Muscle of leg (tissue), 16 donors: ENCODE results near the gene CCDC12. TPM values are rescaled to one million over a fixed set of nuclear protein-coding genes. Genes with fewer than 3 reads are reported as not detected.
A peak's percentile ranks its signal among the peaks of the same experiment; 100 is the strongest.

Experiments
- DNase-seq: peaks from one replicate; pipeline ENCODE4 v3.0.0; 2013
- H3K27ac ChIP-seq: one replicate; pipeline ENCODE4 v1.5.1; 2013; ENCODE audit warnings: mild to moderate bottlenecking, low read length, control low read depth
- H3K27me3 ChIP-seq: one replicate; pipeline ENCODE4 v1.6.1; 2013; ENCODE audit warnings: low read length; ENCODE audit not compliant: control insufficient read depth, insufficient read depth
- H3K36me3 ChIP-seq: one replicate; pipeline ENCODE4 v1.6.1; 2013; ENCODE audit warnings: low read length; ENCODE audit not compliant: control insufficient read depth, insufficient read depth
- H3K4me1 ChIP-seq: one replicate; pipeline ENCODE4 v1.6.1; 2013; ENCODE audit warnings: low read length; ENCODE audit not compliant: control insufficient read depth, insufficient read depth
- H3K4me3 ChIP-seq: one replicate; pipeline ENCODE4 v1.5.1; 2013; ENCODE audit warnings: low read length, control low read depth
- H3K9me3 ChIP-seq: replicated peaks from 2 replicates; pipeline ENCODE4 v1.6.1; 2013; ENCODE audit warnings: low read depth, low read length; ENCODE audit not compliant: control insufficient read depth
- WGBS: methylation state at CpG from one replicate; pipeline ENCODE4 v1.1.5; 2013; ENCODE audit warnings: missing lambda C conversion rate; ENCODE audit not compliant: insufficient coverage; 5-methylcytosine and 5-hydroxymethylcytosine counted together
- long read RNA-seq, 11 donors: transcript quantifications; one replicate each; lab custom pipeline, GENCODE V29; 2026
- polyA plus RNA-seq, 8 donors: library from polyadenylated mRNA; unstranded; fragments of 120-200 nt; gene quantifications; one replicate each; pipeline versions ENCODE4 v1.2.1 to v1.2.3, GENCODE V29; 2013; ENCODE audit warnings: inconsistent platforms in 1 of 8, low replicate concordance in 1 of 8; ENCODE audit not compliant: insufficient read length in 8 of 8, insufficient read depth in 1 of 8
- total RNA-seq: library from RNA; stranded (reverse); fragments of 120-200 nt; gene quantifications from one replicate; pipeline ENCODE4 v1.2.4, GENCODE V29; 2013

Gene CCDC12
- total RNA-seq (37.7 TPM), polyA plus RNA-seq (10 to 100 TPM; 40.9 to 56.4 (median 48.6) TPM)
- long read RNA-seq, donor 1, partial matches to known transcripts = 12 of 15 reads
- long read RNA-seq, donor 1, other reads (novel, unspliced or antisense) = 0 of 15 reads
- long read RNA-seq, donor 2, partial matches to known transcripts = 0 of 1 reads
- long read RNA-seq, donor 2, other reads (novel, unspliced or antisense) = 0 of 1 reads
- long read RNA-seq, donor 3, transcript CCDC12-211 (1 exons, 2,412 nt) = major isoform, 5 of 32 reads
- long read RNA-seq, donor 3, partial matches to known transcripts = 25 of 32 reads
- long read RNA-seq, donor 3, other reads (novel, unspliced or antisense) = 0 of 32 reads
- long read RNA-seq, donor 4, partial matches to known transcripts = 12 of 17 reads
- long read RNA-seq, donor 4, other reads (novel, unspliced or antisense) = 0 of 17 reads
- long read RNA-seq, donor 5, transcript CCDC12-211 (1 exons, 2,412 nt) = major isoform, 16 of 49 reads
- long read RNA-seq, donor 5, partial matches to known transcripts = 32 of 49 reads
- long read RNA-seq, donor 5, other reads (novel, unspliced or antisense) = 0 of 49 reads
- long read RNA-seq, donor 6, transcript CCDC12-211 (1 exons, 2,412 nt) = major isoform, 10 of 49 reads
- long read RNA-seq, donor 6, transcript CCDC12-205 (4 exons, 897 nt) = minor isoform, 5 of 49 reads
- long read RNA-seq, donor 6, partial matches to known transcripts = 33 of 49 reads
- long read RNA-seq, donor 6, other reads (novel, unspliced or antisense) = 0 of 49 reads
- long read RNA-seq, donor 7, transcript CCDC12-211 (1 exons, 2,412 nt) = major isoform, 10 of 38 reads
- long read RNA-seq, donor 7, partial matches to known transcripts = 22 of 38 reads
- long read RNA-seq, donor 7, other reads (novel, unspliced or antisense) = 5 of 38 reads
- long read RNA-seq, donor 8, transcript CCDC12-211 (1 exons, 2,412 nt) = major isoform, 9 of 34 reads
- long read RNA-seq, donor 8, partial matches to known transcripts = 24 of 34 reads
- long read RNA-seq, donor 8, other reads (novel, unspliced or antisense) = 0 of 34 reads
- long read RNA-seq, donor 9, transcript CCDC12-211 (1 exons, 2,412 nt) = major isoform, 8 of 26 reads
- long read RNA-seq, donor 9, partial matches to known transcripts = 15 of 26 reads
- long read RNA-seq, donor 9, other reads (novel, unspliced or antisense) = 0 of 26 reads
- long read RNA-seq, donor 10, transcript CCDC12-211 (1 exons, 2,412 nt) = major isoform, 23 of 57 reads
- long read RNA-seq, donor 10, partial matches to known transcripts = 33 of 57 reads
- long read RNA-seq, donor 10, other reads (novel, unspliced or antisense) = 0 of 57 reads
- long read RNA-seq, donor 11, transcript CCDC12-211 (1 exons, 2,412 nt) = major isoform, 6 of 21 reads
- long read RNA-seq, donor 11, partial matches to known transcripts = 13 of 21 reads
- long read RNA-seq, donor 11, other reads (novel, unspliced or antisense) = 0 of 21 reads

DNA sequence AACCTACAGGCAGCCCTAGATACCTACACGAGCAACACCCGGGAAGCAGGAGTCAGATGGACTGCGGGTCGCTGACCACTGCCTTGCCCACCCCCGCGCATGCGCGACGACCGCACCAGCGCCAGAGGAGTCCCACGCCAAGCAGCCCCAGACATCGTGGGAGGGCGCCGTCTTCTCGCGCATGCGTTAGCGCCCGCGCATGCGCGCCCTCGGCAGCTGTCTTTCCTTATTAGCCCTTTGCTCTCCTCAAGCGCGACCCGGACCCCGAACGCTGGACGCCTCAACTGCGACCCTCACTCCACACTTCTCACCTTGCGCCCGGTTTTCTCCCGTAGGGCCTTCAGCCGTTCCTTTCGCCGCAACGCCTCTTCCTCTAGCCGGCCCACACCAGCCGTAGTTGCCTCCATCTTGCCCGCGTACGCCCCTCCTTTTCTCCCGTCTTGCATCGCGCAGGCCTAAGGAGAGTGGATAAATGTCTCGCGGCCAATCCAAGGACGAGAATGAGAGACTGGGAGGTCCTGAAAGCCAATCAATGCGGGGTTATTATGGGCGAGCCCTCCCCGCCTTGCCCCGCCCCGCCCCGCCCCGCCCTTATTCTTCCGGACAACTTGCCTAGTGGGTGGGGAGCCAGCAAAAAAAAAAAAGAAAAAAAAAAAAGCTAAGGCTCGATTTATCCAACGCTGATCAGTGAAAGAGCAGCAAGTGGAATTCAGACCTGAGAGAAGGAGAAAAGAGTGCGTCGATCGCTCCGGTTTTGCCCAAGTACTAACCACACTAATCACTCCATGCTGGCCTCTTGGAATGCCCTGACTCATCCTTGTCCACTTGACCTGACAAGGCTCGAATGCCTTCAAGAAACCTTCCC, at the start of gene CCDC12:
TSS of gene CCDC12 (minus strand) at position 420 of the 865 bp plus-strand sequence. CDS start at position 407, 13 bp downstream.
- Histone ChIP-seq H3K36me3 (peaks cover 6% of the 10 kb centered on the region), H3K27ac (peak within 1 kb of the TSS; percentile 98), H3K9me3 (no peaks in the 10 kb centered on the region), H3K4me3 (peak within 1 kb of the TSS; percentile 69), H3K4me1 (peaks cover 35% of the 10 kb centered on the region), H3K27me3 (no peaks in the 10 kb centered on the region)
- peak; percentile 100 for DNase-seq
- under 1% methylated on average over 50 of the region's 64 CpGs for WGBS

DNA sequence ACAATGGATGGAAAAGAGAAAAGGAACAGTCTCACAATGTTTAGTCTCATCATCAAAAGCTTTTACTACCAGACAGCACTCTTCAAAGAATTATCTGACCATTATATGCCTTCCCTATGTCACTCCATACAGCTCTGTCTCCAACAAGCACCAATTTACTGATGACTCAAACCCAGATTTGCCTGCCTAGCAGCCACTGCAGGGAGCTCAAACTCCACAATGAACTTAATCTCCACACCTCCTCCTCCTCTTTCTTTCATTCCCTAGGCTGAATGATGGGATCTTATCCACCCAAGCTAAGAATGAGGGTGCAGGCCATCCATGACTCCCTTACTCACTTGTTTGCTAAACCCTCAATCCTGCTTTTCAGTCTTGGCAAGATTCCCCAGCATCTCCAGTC, 48.4 kb upstream of the CCDC12 start:
- peaks cover 10% of the 10 kb centered on the region for H3K36me3 ChIP-seq
- H3K27ac ChIP-seq = no peak overlapping the region
- DNase-seq = no peak
- no peaks in the 10 kb centered on the region for H3K9me3 ChIP-seq
- H3K27me3 ChIP-seq = no peaks in the 10 kb centered on the region
- no peaks in the 10 kb centered on the region for H3K4me1 ChIP-seq
- H3K4me3 ChIP-seq = no peak overlapping the region

DNA sequence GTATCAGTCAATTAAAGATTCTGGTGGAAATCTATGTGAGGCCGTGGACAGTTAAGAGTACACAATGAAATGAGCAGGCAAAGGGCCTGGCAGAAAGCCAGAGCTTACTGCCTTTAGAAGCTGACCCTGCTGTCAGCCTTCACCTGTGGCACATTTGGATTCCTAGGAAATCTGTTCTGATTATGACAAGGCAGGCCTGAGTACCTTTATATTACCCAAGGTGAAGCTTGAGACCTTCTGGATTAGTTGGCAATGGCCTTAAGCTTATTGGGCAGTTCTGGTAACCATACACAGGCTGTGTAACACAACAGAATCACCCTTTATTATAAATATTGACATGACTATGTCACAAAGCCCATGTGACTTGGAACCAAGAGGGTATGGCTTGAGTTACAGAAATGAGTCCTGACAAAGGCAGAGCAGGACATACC, 46.1 kb upstream of the CCDC12 start:
- H3K9me3 ChIP-seq = no peaks in the 10 kb centered on the region
- peaks cover 20% of the 10 kb centered on the region for H3K36me3 ChIP-seq
- WGBS = 50% methylated on average over 1 of the region's 1 CpG
- H3K4me3 ChIP-seq = no peak overlapping the region
- DNase-seq = peak; percentile 27
- no peaks in the 10 kb centered on the region for H3K4me1 ChIP-seq
- no peak overlapping the region for H3K27ac ChIP-seq
- H3K27me3 ChIP-seq = no peaks in the 10 kb centered on the region

DNA sequence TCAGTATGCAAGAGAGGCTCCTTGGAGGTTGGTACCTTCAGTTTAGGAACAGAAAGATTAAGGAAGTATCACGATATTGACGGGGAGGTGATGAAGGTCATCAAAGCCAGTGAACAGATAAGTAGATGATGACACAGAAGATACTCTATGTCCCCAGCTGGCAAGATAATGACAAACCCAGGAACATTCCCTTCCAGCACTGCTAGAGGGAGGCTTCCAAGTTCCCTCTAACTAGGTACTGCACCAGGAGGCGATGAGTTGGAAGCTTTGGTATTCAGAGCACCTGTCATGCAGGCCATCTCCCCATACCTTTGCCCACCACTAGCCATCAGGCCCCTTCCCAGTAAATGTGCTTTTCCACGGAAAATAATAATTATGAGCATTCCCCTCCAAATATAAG, 43.8 kb upstream of the CCDC12 start:
- no peak overlapping the region for H3K4me3 ChIP-seq
- DNase-seq = no peak
- no peak overlapping the region for H3K27ac ChIP-seq
- no peaks in the 10 kb centered on the region for H3K4me1 ChIP-seq
- no peaks in the 10 kb centered on the region for H3K27me3 ChIP-seq
- WGBS = no CpG with 5 or more reads among the region's 4 CpGs
- H3K9me3 ChIP-seq = no peaks in the 10 kb centered on the region
- peaks cover 37% of the 10 kb centered on the region for H3K36me3 ChIP-seq

DNA sequence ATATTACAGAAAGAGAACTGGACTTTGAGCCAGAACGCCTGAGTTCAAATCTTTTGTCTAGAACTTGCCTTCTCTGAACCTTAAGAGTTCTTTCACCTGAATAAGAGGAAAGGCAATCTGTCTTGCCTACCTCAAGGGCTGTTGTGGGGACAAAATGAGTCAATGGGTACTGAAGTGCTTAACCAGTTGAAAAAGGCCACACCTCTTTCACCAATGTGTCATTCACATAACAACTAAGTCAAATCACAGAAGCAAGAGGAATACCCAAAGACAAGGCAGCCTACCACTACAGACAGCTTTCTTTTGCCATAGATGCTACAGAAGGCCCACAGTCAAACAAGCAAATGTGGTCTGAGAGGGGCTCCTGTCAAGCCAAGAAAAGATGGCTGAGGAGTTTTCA, 42.7 kb upstream of the CCDC12 start:
- H3K36me3 ChIP-seq = peaks cover 43% of the 10 kb centered on the region
- H3K4me1 ChIP-seq = no peaks in the 10 kb centered on the region
- H3K27ac ChIP-seq = no peak overlapping the region
- DNase-seq = no peak
- WGBS = 100% methylated on average over 1 of the region's 1 CpG
- H3K27me3 ChIP-seq = no peaks in the 10 kb centered on the region
- no peak overlapping the region for H3K4me3 ChIP-seq
- no peaks in the 10 kb centered on the region for H3K9me3 ChIP-seq

DNA sequence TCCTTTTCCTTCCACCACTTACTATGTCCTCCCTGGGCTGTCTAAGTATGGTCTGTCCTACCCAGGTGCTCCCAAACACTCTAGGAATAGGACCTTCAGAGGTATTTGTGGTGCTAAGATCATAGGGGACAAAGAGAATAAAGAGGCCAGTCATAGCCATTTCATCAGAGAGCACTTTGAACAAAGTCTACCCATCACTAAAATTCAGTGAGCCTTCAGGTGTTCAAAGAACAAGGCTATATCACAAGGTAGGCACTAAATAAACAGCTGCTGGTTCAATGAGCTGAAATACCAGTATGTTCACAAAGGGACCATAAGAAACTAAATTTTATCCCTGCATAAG, 41.7 kb upstream of the CCDC12 start:
- no peak overlapping the region for H3K27ac ChIP-seq
- H3K4me1 ChIP-seq = no peaks in the 10 kb centered on the region
- H3K36me3 ChIP-seq = peaks cover 52% of the 10 kb centered on the region

DNA sequence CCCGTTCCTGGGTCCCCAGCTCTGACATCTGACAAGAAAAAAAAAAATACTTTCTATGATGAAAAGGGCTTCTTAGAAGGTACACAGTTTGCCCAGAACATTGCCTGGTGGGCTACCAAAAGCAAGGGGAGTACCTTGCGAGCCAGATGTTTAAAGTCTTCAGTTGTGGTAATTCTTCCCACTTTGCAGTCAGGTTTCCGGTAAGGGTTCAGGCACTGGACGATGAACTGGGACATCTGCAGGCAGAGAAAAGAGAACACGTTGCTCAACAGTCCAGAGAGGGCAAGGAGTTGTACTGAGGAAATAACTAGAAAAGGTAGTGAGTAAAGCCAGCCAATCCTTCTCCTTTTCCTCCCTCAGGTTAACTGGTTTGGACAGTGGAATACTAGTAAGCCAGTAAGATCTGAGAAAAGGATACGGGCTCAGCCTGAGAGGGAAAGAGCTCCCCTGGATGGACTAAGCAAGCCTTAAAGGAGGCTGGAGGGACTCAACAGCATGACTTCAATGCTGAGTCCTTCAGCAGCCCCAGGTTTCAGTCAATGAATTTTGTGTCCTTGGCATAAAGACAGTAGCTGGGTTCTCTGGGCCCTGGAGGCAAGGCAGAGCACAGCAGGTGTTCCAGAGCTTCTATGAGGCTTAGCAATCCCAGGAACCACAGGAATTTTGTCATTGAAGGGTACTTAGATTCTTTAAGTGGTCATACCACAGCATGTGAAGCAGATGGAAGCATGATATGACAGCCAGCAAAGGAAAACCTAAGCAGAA, 41.1 kb upstream of the CCDC12 start:
- Histone ChIP-seq H3K36me3 (peaks cover 58% of the 10 kb centered on the region), H3K27me3 (no peaks in the 10 kb centered on the region), H3K27ac (no peak overlapping the region), H3K4me1 (no peaks in the 10 kb centered on the region), H3K4me3 (no peak overlapping the region), H3K9me3 (no peaks in the 10 kb centered on the region)
- WGBS = 84% methylated on average over 4 of the region's 6 CpGs
- no peak for DNase-seq

More for the DNA sequence above, 41.7 kb upstream of the CCDC12 start:
- Histone ChIP-seq H3K27me3 (no peaks in the 10 kb centered on the region), H3K9me3 (no peaks in the 10 kb centered on the region), H3K4me3 (no peak overlapping the region)
- no peak for DNase-seq

DNA sequence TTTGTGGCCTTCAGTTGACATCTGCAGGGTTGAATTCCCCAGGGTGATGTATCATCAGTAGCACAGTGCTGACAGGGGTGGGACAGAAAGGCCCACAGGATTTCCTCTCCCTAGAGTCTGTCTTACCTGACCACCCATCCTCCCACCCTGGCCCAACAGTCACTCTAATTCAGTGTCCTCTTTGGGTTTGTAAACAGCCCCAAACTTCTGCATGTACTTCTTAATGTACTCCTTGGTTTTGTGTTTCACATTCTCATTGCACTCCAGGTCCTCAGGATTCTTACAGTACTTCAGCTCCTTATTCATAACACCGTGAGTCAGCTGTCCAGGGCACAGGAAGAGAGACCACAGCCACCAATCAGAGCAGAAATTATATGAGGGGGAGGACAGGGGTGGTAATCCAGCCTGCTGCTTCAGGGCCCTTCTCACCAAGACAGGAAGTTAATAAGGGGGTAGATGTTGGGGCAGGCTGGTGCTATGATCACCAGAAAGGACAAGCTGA, 40.4 kb upstream of the CCDC12 start:
- Histone ChIP-seq H3K36me3 (peaks cover 60% of the 10 kb centered on the region), H3K27me3 (no peaks in the 10 kb centered on the region), H3K4me1 (no peaks in the 10 kb centered on the region), H3K9me3 (no peaks in the 10 kb centered on the region), H3K27ac (no peak overlapping the region), H3K4me3 (no peak overlapping the region)
- DNase-seq = peak; percentile 4
- no CpG with 5 or more reads among the region's 1 CpG for WGBS
